OCI-LY7 (cell line): ENCODE results near the gene NIPSNAP3A. TPM values are rescaled to one million over a fixed set of nuclear protein-coding genes. Genes with fewer than 3 reads are reported as not detected.

ENCODE experiments used
- BruUV-seq: library from RNA; stranded (reverse); fragments of 400-500 nt; replicated peaks from 2 replicates; lab custom pipeline; 2021; lab: Mats Ljungman, UMichigan
- CTCF ChIA-PET: fragments of 300-600 bp; sonication (Branson Sonifier 250); formaldehyde crosslinking; loops from one replicate; lab custom pipeline; 2022; ENCODE audit warnings: antibody characterized with exemption; ENCODE audit not compliant: unreplicated experiment; lab: Charles Lee
- POLR2A ChIA-PET: fragments of 300-600 bp; sonication (Branson Sonifier 250); formaldehyde crosslinking; loops from one replicate; lab custom pipeline; 2022; ENCODE audit warnings: antibody characterized with exemption; lab: Charles Lee
- DNase-seq: peaks from one replicate; pipeline ENCODE4 v3.0.0-alpha.2; 2015; ENCODE audit warnings: low spot score
- H2AFZ ChIP-seq: fragments of 200-600 bp; sonication (generic), shearing (Covaris generic); 2 replicates; pipeline ENCODE4 v1.6.1; 2014; ENCODE audit warnings: mild to moderate bottlenecking, antibody characterized with exemption, low read length, moderate library complexity
- H3K27ac ChIP-seq: fragments of 200-600 bp; sonication (generic); 2 replicates; pipeline ENCODE4 v1.5.1; 2014; ENCODE audit warnings: mixed run types, low read depth, mild to moderate bottlenecking, moderate library complexity, low read length, inconsistent platforms; ENCODE audit not compliant: poor library complexity, severe bottlenecking
- H3K36me3 ChIP-seq: fragments of 200-600 bp; sonication (generic); 2 replicates; pipeline ENCODE4 v1.6.1; 2014; ENCODE audit warnings: mild to moderate bottlenecking, antibody characterized with exemption, low read length, moderate library complexity, mixed read lengths; ENCODE audit not compliant: insufficient read depth
- H3K4me1 ChIP-seq: fragments of 200-600 bp; sonication (generic); 2 replicates; pipeline ENCODE4 v1.5.1; 2014; ENCODE audit warnings: mild to moderate bottlenecking, low read length; ENCODE audit not compliant: insufficient read depth, poor library complexity, severe bottlenecking
- H3K4me2 ChIP-seq: fragments of 200-600 bp; sonication (generic); 2 replicates; pipeline ENCODE4 v1.6.1; 2014; ENCODE audit warnings: mild to moderate bottlenecking, low read length
- H3K4me3 ChIP-seq: fragments of 200-600 bp; sonication (generic); 2 replicates; pipeline ENCODE4 v1.5.1; 2014; ENCODE audit warnings: mild to moderate bottlenecking, low read depth, low read length; ENCODE audit not compliant: poor library complexity, severe bottlenecking
- H3K79me2 ChIP-seq: fragments of 200-600 bp; sonication (generic); 2 replicates; pipeline ENCODE4 v1.6.1; 2016; ENCODE audit warnings: low read depth, mild to moderate bottlenecking, low read length, moderate library complexity, mixed read lengths; ENCODE audit not compliant: insufficient read depth
- H3K9me2 ChIP-seq: fragments of 200-600 bp; sonication (generic); 2 replicates; pipeline ENCODE4 v1.6.1; 2016; ENCODE audit warnings: mild to moderate bottlenecking, low read length, mixed read lengths; ENCODE audit not compliant: insufficient read depth
- H3K9me3 ChIP-seq: fragments of 200-600 bp; sonication (generic); 2 replicates; pipeline ENCODE4 v1.6.1; 2014; ENCODE audit warnings: mild to moderate bottlenecking, mixed run types, low read length, mixed read lengths
- H4K20me1 ChIP-seq: fragments of 200-600 bp; sonication (generic); 2 replicates; pipeline ENCODE4 v1.6.1; 2014; ENCODE audit warnings: mild to moderate bottlenecking, antibody characterized with exemption, low read length, moderate library complexity, mixed read lengths; ENCODE audit not compliant: insufficient read depth
- EZH2phosphoT487 ChIP-seq: fragments of 200-600 bp; sonication (generic); IDR thresholded peaks from 2 replicates; pipeline ENCODE4 v1.6.1; 2018; ENCODE audit warnings: low read depth, borderline replicate concordance, mild to moderate bottlenecking, mixed run types, antibody characterized with exemption, low read length, moderate library complexity, mixed read lengths
- intact Hi-C: fragments of 100-400 bp; cut with micrococcal nuclease; formaldehyde crosslinking; loops from one replicate; pipeline ENCODE4 v1.10.0; 2022; ENCODE audit not compliant: unreplicated experiment
- total RNA-seq, 2 experiments: library from RNA; depleted of rRNA in 1 of 2; stranded (reverse); fragments of >200 nt in 1 of 2; shearing (Covaris generic) in 1 of 2; gene quantifications; 2 replicates each; pipeline ENCODE4 v1.2.3, GENCODE V29; 2014 to 2022
- TF ChIP-seq, protein P1 (sequence below): fragments of 200-600 bp; sonication (generic); conservative IDR thresholded peaks from 2 replicates; pipeline ENCODE4 v1.5.1; 2014; ENCODE audit warnings: mild to moderate bottlenecking, antibody characterized with exemption, low read length, moderate library complexity, mixed read lengths

Gene NIPSNAP3A
- total RNA-seq, 2 experiments from 2014 or later, result 20.2 to 25.2 TPM

DNA sequence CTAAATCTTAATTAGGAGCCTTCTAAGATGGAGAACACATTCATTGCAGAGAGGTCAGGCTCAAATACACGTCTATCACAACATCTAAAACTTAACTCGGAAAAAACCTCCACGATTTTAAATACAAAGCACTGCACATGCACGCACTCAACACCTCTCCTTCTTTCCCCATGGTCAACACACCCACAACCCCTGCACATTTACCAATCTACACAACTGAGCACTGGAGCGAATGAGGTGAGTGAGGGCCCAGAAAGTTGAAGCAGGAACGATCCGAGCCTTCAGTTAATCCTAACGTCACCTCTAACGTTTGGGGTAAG, 278 bp upstream of the NIPSNAP3A start:
- H3K9me2 ChIP-seq, result no peaks in the 10 kb centered on the region
- no TSS peak for BruUV-seq
- H2AFZ ChIP-seq, result peak overlapping the region; percentile 82
- peak overlapping the region; percentile 93 for H3K4me3 ChIP-seq
- no peaks in the 10 kb centered on the region for H3K9me3 ChIP-seq
- H4K20me1 ChIP-seq, result no peaks in the 10 kb centered on the region
- H3K36me3 ChIP-seq, result peaks cover 17% of the 10 kb centered on the region
- H3K4me1 ChIP-seq, result peaks cover 43% of the 10 kb centered on the region
- H3K79me2 ChIP-seq, result peaks cover 34% of the 10 kb centered on the region; the same call in 1 of the 2 replicates
- ChIA-PET POLR2A (interaction anchor here (0.6 to 4.3 kb wide), 12 partner anchors 9 to 658 kb away, joined by 3 to 52 read pairs (median 8); partner anchors contain the start of gene SMC2), CTCF (no interaction called here)
- no peak for DNase-seq
- TF ChIP-seq, protein P1, sequence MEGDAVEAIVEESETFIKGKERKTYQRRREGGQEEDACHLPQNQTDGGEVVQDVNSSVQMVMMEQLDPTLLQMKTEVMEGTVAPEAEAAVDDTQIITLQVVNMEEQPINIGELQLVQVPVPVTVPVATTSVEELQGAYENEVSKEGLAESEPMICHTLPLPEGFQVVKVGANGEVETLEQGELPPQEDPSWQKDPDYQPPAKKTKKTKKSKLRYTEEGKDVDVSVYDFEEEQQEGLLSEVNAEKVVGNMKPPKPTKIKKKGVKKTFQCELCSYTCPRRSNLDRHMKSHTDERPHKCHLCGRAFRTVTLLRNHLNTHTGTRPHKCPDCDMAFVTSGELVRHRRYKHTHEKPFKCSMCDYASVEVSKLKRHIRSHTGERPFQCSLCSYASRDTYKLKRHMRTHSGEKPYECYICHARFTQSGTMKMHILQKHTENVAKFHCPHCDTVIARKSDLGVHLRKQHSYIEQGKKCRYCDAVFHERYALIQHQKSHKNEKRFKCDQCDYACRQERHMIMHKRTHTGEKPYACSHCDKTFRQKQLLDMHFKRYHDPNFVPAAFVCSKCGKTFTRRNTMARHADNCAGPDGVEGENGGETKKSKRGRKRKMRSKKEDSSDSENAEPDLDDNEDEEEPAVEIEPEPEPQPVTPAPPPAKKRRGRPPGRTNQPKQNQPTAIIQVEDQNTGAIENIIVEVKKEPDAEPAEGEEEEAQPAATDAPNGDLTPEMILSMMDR, result no peak
- H3K4me2 ChIP-seq, result peak overlapping the region; percentile 97
- intact Hi-C loops, result loop anchor here (5.0 to 10.0 kb wide), 2 partner anchors 655 to 948 kb away; partner anchors contain the start of genes SMC2 and TMEM38B
- peak overlapping the region; percentile 78 for H3K27ac ChIP-seq

- H3K9me2 ChIP-seq, result no peaks in the 10 kb centered on the region
- TSS peak; percentile 61 for BruUV-seq
- peaks cover 39% of the 10 kb centered on the region for H3K4me1 ChIP-seq
- peak overlapping the region; percentile 93 for H3K4me3 ChIP-seq
- H2AFZ ChIP-seq, result peak overlapping the region; percentile 82
- H3K9me3 ChIP-seq, result no peaks in the 10 kb centered on the region
- H3K27ac ChIP-seq, result peak overlapping the region; percentile 78
- no peak for TF ChIP-seq EZH2phosphoT487
- TF ChIP-seq, protein P1, result no peak
- DNase-seq, result peak; percentile 17
- ChIA-PET CTCF (interaction anchor here (0.6 kb wide), 1 partner anchor 12 kb away, joined by 3 read pairs; no protein-coding TSS in a partner anchor), POLR2A (interaction anchor here (0.5 to 4.3 kb wide), 19 partner anchors 8 to 970 kb away, joined by 3 to 52 read pairs (median 3); partner anchors contain the start of gene SMC2)
- intact Hi-C loops, result loop anchor here (2.0 to 10.0 kb wide), 4 partner anchors 26 to 946 kb away; partner anchors contain the start of genes SMC2 and TMEM38B
- H3K79me2 ChIP-seq, result peaks cover 34% of the 10 kb centered on the region; the same call in 1 of the 2 replicates
- peaks cover 28% of the 10 kb centered on the region for H3K36me3 ChIP-seq
- peak overlapping the region; percentile 97 for H3K4me2 ChIP-seq
- no peaks in the 10 kb centered on the region for H4K20me1 ChIP-seq
Observed at GRCh38 chr9:104748359-104749031, 1.0 kb downstream of the NIPSNAP3A start.
